CD14-positive monocyte (primary cell): ENCODE measurements around the gene CRADD. TPM values are rescaled to one million over a fixed set of nuclear protein-coding genes. Genes with fewer than 3 reads are reported as not detected.
"Not testable (repeated sequence)": the region's sequence is repeated elsewhere in the genome, so short reads cannot be mapped to it uniquely, and the experiment has no call there.

ENCODE experiments used
- DNase-seq, 3 donors: peaks; one replicate each; pipeline ENCODE4 v3.0.0-alpha.2; 2011 to 2022
- H2AFZ ChIP-seq: 2 replicates; pipeline ENCODE4 v1.6.0; 2012; ENCODE audit warnings: mild to moderate bottlenecking, low read depth, low read length, inconsistent platforms; ENCODE audit not compliant: insufficient read depth, poor library complexity, severe bottlenecking
- H3K27ac ChIP-seq, 2 donors: 1 replicate in 1 of 2; 2 replicates in 1 of 2; pipeline ENCODE4 v1.5.1; 2012 to 2013; ENCODE audit warnings: low read length in 2 of 2, control low read depth in 1 of 2, inconsistent platforms in 1 of 2, low read depth in 1 of 2, mild to moderate bottlenecking in 1 of 2
- H3K27me3 ChIP-seq, 2 donors: one replicate each; pipeline versions ENCODE4 v1.6.0 to v1.6.1; 2011 to 2013; ENCODE audit warnings: low read length in 2 of 2; ENCODE audit not compliant: control insufficient read depth in 2 of 2, insufficient read depth in 2 of 2
- H3K36me3 ChIP-seq, 2 donors: replicated peaks in 1 of 2; 1 replicate in 1 of 2; 2 replicates in 1 of 2; pipeline versions ENCODE4 v1.5.1 to v1.6.1; 2012 to 2013; ENCODE audit warnings: low read length in 2 of 2, control low read depth in 1 of 2, inconsistent platforms in 1 of 2, mild to moderate bottlenecking in 1 of 2; ENCODE audit not compliant: insufficient read depth in 2 of 2, control insufficient read depth in 1 of 2
- H3K4me1 ChIP-seq, 2 donors: 1 replicate in 1 of 2; 2 replicates in 1 of 2; pipeline versions ENCODE4 v1.5.1 to v1.6.1; 2012 to 2013; ENCODE audit warnings: low read length in 2 of 2, control low read depth in 1 of 2, inconsistent platforms in 1 of 2, mild to moderate bottlenecking in 1 of 2, moderate library complexity in 1 of 2; ENCODE audit not compliant: insufficient read depth in 2 of 2, control insufficient read depth in 1 of 2
- H3K4me2 ChIP-seq: replicated peaks from 2 replicates; pipeline ENCODE3; 2012; ENCODE audit warnings: low read length, moderate library complexity, mild to moderate bottlenecking; ENCODE audit not compliant: poor library complexity, severe bottlenecking; ENCODE audit errors: extremely low read depth
- H3K4me3 ChIP-seq, 3 experiments: fragments of 200-600 bp in 1 of 3; sonication (generic) in 1 of 3; replicated peaks in 1 of 3; 1 replicate in 2 of 3; 2 replicates in 1 of 3; pipeline ENCODE4 v1.5.1; 2011 to 2013; ENCODE audit warnings: low read length in 3 of 3, mild to moderate bottlenecking in 3 of 3, control low read depth in 2 of 3, low read depth in 2 of 3, inconsistent platforms in 1 of 3, moderate library complexity in 1 of 3
- H3K79me2 ChIP-seq: 2 replicates; pipeline ENCODE4 v1.6.0; 2012; ENCODE audit warnings: mild to moderate bottlenecking, control low read depth, inconsistent platforms, low read length, moderate library complexity; ENCODE audit not compliant: insufficient read depth
- H3K9ac ChIP-seq: 2 replicates; pipeline ENCODE4 v1.6.0; 2017; ENCODE audit warnings: low read length, mild to moderate bottlenecking; ENCODE audit not compliant: insufficient read depth, poor library complexity, severe bottlenecking
- H3K9me3 ChIP-seq, 2 donors: replicated peaks in 1 of 2; 1 replicate in 1 of 2; 2 replicates in 1 of 2; pipeline versions ENCODE4 v1.5.1 to v1.6.1; 2012 to 2013; ENCODE audit warnings: low read length in 2 of 2, control low read depth in 1 of 2; ENCODE audit not compliant: control insufficient read depth in 1 of 2, insufficient read depth in 1 of 2
- H4K20me1 ChIP-seq: 2 replicates; pipeline ENCODE4 v1.6.0; 2012; ENCODE audit warnings: mild to moderate bottlenecking, low read length, control low read depth, moderate library complexity; ENCODE audit not compliant: insufficient read depth
- H3K27ac Mint-ChIP-seq, 7 donors: one replicate each; pipeline ENCODE4 v1.8.0; 2020; ENCODE audit warnings: mild to moderate bottlenecking in 7 of 7, mixed read lengths in 7 of 7, moderate library complexity in 6 of 7, inconsistent platforms in 2 of 7
- H3K27me3 Mint-ChIP-seq, 3 donors: one replicate each; pipeline ENCODE4 v1.8.0; 2021 to 2022; ENCODE audit warnings: low read depth in 3 of 3, mild to moderate bottlenecking in 3 of 3, mixed read lengths in 3 of 3, moderate library complexity in 3 of 3, inconsistent platforms in 1 of 3
- H3K36me3 Mint-ChIP-seq, 2 donors: one replicate each; pipeline ENCODE4 v1.8.0; 2020; ENCODE audit warnings: mixed read lengths in 2 of 2, inconsistent platforms in 1 of 2, mild to moderate bottlenecking in 1 of 2
- H3K4me1 Mint-ChIP-seq: one replicate; pipeline ENCODE4 v1.8.0; 2020; ENCODE audit warnings: mild to moderate bottlenecking, mixed read lengths
- H3K4me3 Mint-ChIP-seq, 2 donors: one replicate each; pipeline ENCODE4 v1.8.0; 2020; ENCODE audit warnings: mild to moderate bottlenecking in 2 of 2, mixed read lengths in 2 of 2, moderate library complexity in 1 of 2
- H3K9me3 Mint-ChIP-seq, 7 donors: one replicate each; pipeline ENCODE4 v1.8.0; 2020 to 2022; ENCODE audit warnings: mixed read lengths in 7 of 7, mild to moderate bottlenecking in 6 of 7, moderate library complexity in 6 of 7, inconsistent platforms in 2 of 7
- WGBS: methylation state at CpG from one replicate; pipeline ENCODE4 v1.1.5; 2013; ENCODE audit warnings: missing lambda C conversion rate; ENCODE audit not compliant: insufficient coverage; 5-methylcytosine and 5-hydroxymethylcytosine counted together
- intact Hi-C, 2 donors: fragments of 100-400 bp; cut with micrococcal nuclease; formaldehyde crosslinking; loops; one replicate each; pipeline versions ENCODE4 v1.15.0 to v1.15.1; 2023
- polyA plus RNA-seq, 3 donors: library from polyadenylated mRNA; depleted of rRNA in 1 of 3; unstranded in 2 of 3; stranded (reverse) in 1 of 3; fragments of 300-500 nt in 2 of 3; fragments of >200 nt in 1 of 3; fragmentation: Illumina TruSeq in 2 of 3; gene quantifications; 1 replicate in 2 of 3; 2 replicates in 1 of 3; pipeline ENCODE4 v1.2.3, GENCODE V29; 2012 to 2021
- TF ChIP-seq, protein P1 (sequence below): fragments of 200-600 bp; IDR thresholded peaks from one replicate; pipeline ENCODE4 v1.8.0; 2022; ENCODE audit warnings: antibody characterized with exemption, mild to moderate bottlenecking

CRADD gene
- polyA plus RNA-seq, 3 donors, result 5.6 to 12.2 (median 11.2) TPM

DNA sequence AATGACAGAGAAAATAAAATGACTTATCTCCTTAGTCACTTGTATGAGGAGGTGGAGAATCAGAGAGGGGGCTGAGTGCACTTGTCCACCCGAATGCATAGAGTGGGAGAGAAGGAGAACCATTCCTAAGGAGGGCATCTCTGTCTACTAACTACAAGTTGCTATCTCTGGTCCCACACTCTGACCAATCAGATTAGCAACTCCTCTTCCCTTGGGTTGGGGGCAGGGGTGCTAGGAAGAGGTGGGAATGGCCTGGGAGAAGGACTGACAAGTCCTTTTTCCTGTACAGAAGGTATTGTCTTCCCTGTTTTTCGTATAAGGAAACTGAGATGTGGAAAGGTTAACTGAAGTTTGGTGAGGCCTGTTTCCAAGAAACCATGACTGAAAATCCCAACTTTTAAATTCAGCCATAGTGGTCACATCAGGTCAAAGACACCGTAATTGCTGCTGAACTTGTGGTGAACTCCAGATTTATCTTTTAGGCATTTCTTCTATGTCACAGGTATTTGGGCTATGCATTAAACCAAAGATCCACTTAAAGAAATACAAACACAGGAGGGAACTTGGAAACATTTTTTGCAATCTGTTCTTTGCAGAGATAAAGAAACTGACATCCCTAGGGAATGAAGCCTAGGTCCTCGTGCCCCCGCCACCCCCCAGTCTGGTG lies 207.8 kb downstream of the CRADD start:
- peaks cover 0 to 2% (median 0%) of the 10 kb centered on the region in 7 donors for H3K9me3 Mint-ChIP-seq

DNA sequence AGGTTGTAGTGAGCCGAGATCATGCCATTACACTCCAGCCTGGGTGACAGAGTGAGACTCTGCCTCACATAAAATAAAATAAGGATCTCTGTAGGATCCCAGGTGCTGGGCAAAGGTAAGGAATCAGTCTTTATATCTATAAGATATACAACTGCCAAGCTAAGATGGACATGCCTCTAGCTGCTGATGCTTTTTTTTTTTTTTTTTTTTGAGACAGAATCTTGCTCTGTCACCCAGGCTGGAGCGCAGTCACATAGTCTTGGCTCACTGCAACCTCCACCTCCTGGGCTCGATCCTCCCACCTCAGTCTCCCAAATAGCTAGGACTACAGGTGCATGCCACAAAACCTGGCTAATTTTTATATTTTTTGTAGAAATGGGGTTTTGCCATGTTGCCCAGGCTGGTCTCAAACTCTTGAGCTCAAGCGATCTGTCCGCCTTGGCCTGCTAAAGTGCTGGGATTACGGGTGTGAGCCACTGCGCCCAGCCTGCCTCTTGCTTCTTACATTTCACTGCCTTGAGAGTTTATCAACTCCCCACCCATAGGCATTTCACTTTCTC lies 208.9 kb downstream of the CRADD start:
- H3K27me3 Mint-ChIP-seq, H3K27ac ChIP-seq, H3K79me2 ChIP-seq, H3K9me3 ChIP-seq, H3K4me3 ChIP-seq, H3K36me3 Mint-ChIP-seq, H3K4me3 Mint-ChIP-seq, H3K27ac Mint-ChIP-seq, H3K9ac ChIP-seq, H2AFZ ChIP-seq, intact Hi-C loops, H3K27me3 ChIP-seq, H3K4me2 ChIP-seq, DNase-seq, H4K20me1 ChIP-seq, H3K9me3 Mint-ChIP-seq, H3K36me3 ChIP-seq: not testable (repeated sequence)
- H3K4me1 ChIP-seq, result peaks cover 10 to 15% of the 10 kb centered on the region in 2 donors
- H3K4me1 Mint-ChIP-seq, result peaks cover 11% of the 10 kb centered on the region
- 100% methylated on average over 4 of the region's 7 CpGs for WGBS

More for the DNA sequence above, 207.8 kb downstream of the CRADD start:
- H3K4me3 ChIP-seq, result no peak overlapping the region
- H3K36me3 Mint-ChIP-seq, result no peaks in the 10 kb centered on the region
- TF ChIP-seq, protein P1, sequence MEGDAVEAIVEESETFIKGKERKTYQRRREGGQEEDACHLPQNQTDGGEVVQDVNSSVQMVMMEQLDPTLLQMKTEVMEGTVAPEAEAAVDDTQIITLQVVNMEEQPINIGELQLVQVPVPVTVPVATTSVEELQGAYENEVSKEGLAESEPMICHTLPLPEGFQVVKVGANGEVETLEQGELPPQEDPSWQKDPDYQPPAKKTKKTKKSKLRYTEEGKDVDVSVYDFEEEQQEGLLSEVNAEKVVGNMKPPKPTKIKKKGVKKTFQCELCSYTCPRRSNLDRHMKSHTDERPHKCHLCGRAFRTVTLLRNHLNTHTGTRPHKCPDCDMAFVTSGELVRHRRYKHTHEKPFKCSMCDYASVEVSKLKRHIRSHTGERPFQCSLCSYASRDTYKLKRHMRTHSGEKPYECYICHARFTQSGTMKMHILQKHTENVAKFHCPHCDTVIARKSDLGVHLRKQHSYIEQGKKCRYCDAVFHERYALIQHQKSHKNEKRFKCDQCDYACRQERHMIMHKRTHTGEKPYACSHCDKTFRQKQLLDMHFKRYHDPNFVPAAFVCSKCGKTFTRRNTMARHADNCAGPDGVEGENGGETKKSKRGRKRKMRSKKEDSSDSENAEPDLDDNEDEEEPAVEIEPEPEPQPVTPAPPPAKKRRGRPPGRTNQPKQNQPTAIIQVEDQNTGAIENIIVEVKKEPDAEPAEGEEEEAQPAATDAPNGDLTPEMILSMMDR, result no peak
- H3K4me3 Mint-ChIP-seq, result no peak overlapping the region
- 95% methylated on average over 3 of the region's 5 CpGs for WGBS
- H3K27ac Mint-ChIP-seq, result no peak overlapping the region
- H3K79me2 ChIP-seq, result no peaks in the 10 kb centered on the region
- no peak overlapping the region for H3K4me2 ChIP-seq
- H3K4me1 Mint-ChIP-seq, result peaks cover 9% of the 10 kb centered on the region
- H2AFZ ChIP-seq, result no peak overlapping the region
- H3K36me3 ChIP-seq, result no peaks in the 10 kb centered on the region
- no peaks in the 10 kb centered on the region for H4K20me1 ChIP-seq
- no peaks in the 10 kb centered on the region for H3K9me3 ChIP-seq
- H3K27me3 Mint-ChIP-seq, result peaks cover 0 to 1% (median 1%) of the 10 kb centered on the region in 3 donors
- peaks cover 10 to 13% of the 10 kb centered on the region in 2 donors for H3K4me1 ChIP-seq
- no peaks in the 10 kb centered on the region for H3K27me3 ChIP-seq
- no peak overlapping the region for H3K27ac ChIP-seq
- H3K9ac ChIP-seq, result no peak overlapping the region
- intact Hi-C loops, result no loop called here
- DNase-seq, result no peak
